IMR-90 (cell line): ENCODE measurements around the gene LCE6A. TPM values are rescaled to one million over a fixed set of nuclear protein-coding genes. Genes with fewer than 3 reads are reported as not detected.

Experiments used
- ATAC-seq: fragments of 200-7000 bp; cut with Tn5 transposase; 2 replicates; pipeline ENCODE4 v1.9.1; 2020; ENCODE audit warnings: low read depth, mild to moderate bottlenecking, moderate library complexity
- BruUV-seq: library from RNA; stranded (reverse); fragments of 400-500 nt; replicated peaks from 2 replicates; lab custom pipeline; 2021; lab: Mats Ljungman, UMichigan
- CTCF ChIA-PET: fragments of 300-600 bp; formaldehyde crosslinking; extraction: SDS; loops from one replicate; lab custom pipeline; 2021; ENCODE audit warnings: antibody characterized with exemption; lab: Yijun Ruan, JAX
- POLR2A ChIA-PET: fragments of 300-600 bp; sonication (Branson Sonifier 250); formaldehyde crosslinking; loops from one replicate; lab custom pipeline; 2022; ENCODE audit warnings: antibody characterized with exemption; ENCODE audit not compliant: unreplicated experiment; lab: Charles Lee
- DNase-seq: peaks from one replicate; pipeline ENCODE4 v3.0.0; 2013
- H2AFZ ChIP-seq: replicated peaks from 2 replicates; pipeline ENCODE3; 2013; ENCODE audit warnings: low read length, mild to moderate bottlenecking; ENCODE audit not compliant: poor library complexity
- H2AK5ac ChIP-seq: 2 replicates; pipeline ENCODE4 v1.6.1; 2013; ENCODE audit warnings: low read depth, low read length, inconsistent platforms
- H2AK9ac ChIP-seq: replicated peaks from 2 replicates; pipeline ENCODE3; 2013; ENCODE audit warnings: mild to moderate bottlenecking, low read depth, low read length, moderate library complexity; ENCODE audit not compliant: poor library complexity
- H2BK120ac ChIP-seq: 2 replicates; pipeline ENCODE4 v1.6.1; 2013; ENCODE audit warnings: low read depth, low read length, inconsistent platforms
- H2BK15ac ChIP-seq: 3 replicates; pipeline ENCODE4 v1.6.1; 2013; ENCODE audit warnings: low read depth, low read length, inconsistent platforms
- H2BK20ac ChIP-seq: 2 replicates; pipeline ENCODE4 v1.6.1; 2013; ENCODE audit warnings: low read depth, mild to moderate bottlenecking, inconsistent platforms, low read length, moderate library complexity
- H2BK5ac ChIP-seq: 2 replicates; pipeline ENCODE4 v1.6.1; 2013; ENCODE audit warnings: mild to moderate bottlenecking, low read depth, low read length, inconsistent platforms; ENCODE audit not compliant: poor library complexity, severe bottlenecking
- H3K14ac ChIP-seq: replicated peaks from 2 replicates; pipeline ENCODE4 v1.6.1; 2013; ENCODE audit warnings: low read depth, low read length, inconsistent platforms
- H3K18ac ChIP-seq: 2 replicates; pipeline ENCODE4 v1.6.1; 2013; ENCODE audit warnings: low read depth, low read length, control low read depth
- H3K23ac ChIP-seq: 2 replicates; pipeline ENCODE4 v1.6.1; 2013; ENCODE audit warnings: low read depth, low read length, inconsistent platforms
- H3K27ac ChIP-seq: 2 replicates; pipeline ENCODE4 v1.5.1; 2013; ENCODE audit warnings: mild to moderate bottlenecking, control low read depth, low read length; ENCODE audit not compliant: insufficient read depth
- H3K27me3 ChIP-seq: 2 replicates; pipeline ENCODE4 v1.6.1; 2013; ENCODE audit warnings: low read length; ENCODE audit not compliant: control insufficient read depth, insufficient read depth
- H3K36me3 ChIP-seq: 2 replicates; pipeline ENCODE4 v1.6.1; 2013; ENCODE audit warnings: low read length, mixed read lengths; ENCODE audit not compliant: control insufficient read depth, insufficient read depth
- H3K4ac ChIP-seq: 2 replicates; pipeline ENCODE4 v1.6.1; 2013; ENCODE audit warnings: low read depth, low read length, inconsistent platforms
- H3K4me1 ChIP-seq: 2 replicates; pipeline ENCODE4 v1.6.1; 2013; ENCODE audit warnings: low read length, mixed read lengths; ENCODE audit not compliant: control insufficient read depth, insufficient read depth
- H3K4me2 ChIP-seq: 2 replicates; pipeline ENCODE4 v1.6.1; 2013; ENCODE audit warnings: low read depth, mild to moderate bottlenecking, control low read depth, low read length, moderate library complexity
- H3K4me3 ChIP-seq: 2 replicates; pipeline ENCODE4 v1.5.1; 2013; ENCODE audit warnings: low read depth, mild to moderate bottlenecking, control low read depth, low read length, moderate library complexity; ENCODE audit not compliant: insufficient read depth
- H3K56ac ChIP-seq: 2 replicates; pipeline ENCODE4 v1.6.1; 2013; ENCODE audit warnings: low read length, inconsistent platforms; ENCODE audit not compliant: insufficient read depth; ENCODE audit errors: extremely low read depth
- H3K79me1 ChIP-seq, 2 experiments: 2 replicates each; pipeline ENCODE4 v1.6.1; 2013; ENCODE audit warnings: low read length in 2 of 2, inconsistent platforms in 1 of 2, low read depth in 1 of 2
- H3K9ac ChIP-seq: 2 replicates; pipeline ENCODE4 v1.6.1; 2013; ENCODE audit warnings: low read depth, low read length, control low read depth
- H3K9me1 ChIP-seq: 2 replicates; pipeline ENCODE4 v1.6.1; 2013; ENCODE audit warnings: low read length, inconsistent platforms; ENCODE audit not compliant: insufficient read depth
- H3K9me3 ChIP-seq: 2 replicates; pipeline ENCODE4 v1.6.1; 2013; ENCODE audit warnings: low read length; ENCODE audit not compliant: control insufficient read depth, insufficient read depth
- H4K20me1 ChIP-seq: 2 replicates; pipeline ENCODE4 v1.6.1; 2013; ENCODE audit warnings: low read length, inconsistent platforms; ENCODE audit not compliant: insufficient read depth
- H4K5ac ChIP-seq: 2 replicates; pipeline ENCODE4 v1.6.1; 2013; ENCODE audit warnings: mild to moderate bottlenecking, low read depth, low read length, control low read depth
- H4K8ac ChIP-seq, 2 experiments: 2 replicates each; pipeline ENCODE4 v1.6.1; 2013; ENCODE audit warnings: low read depth in 2 of 2, low read length in 2 of 2, control low read depth in 1 of 2, inconsistent platforms in 1 of 2
- H4K91ac ChIP-seq: 2 replicates; pipeline ENCODE4 v1.6.1; 2013; ENCODE audit warnings: low read depth, low read length, inconsistent platforms; ENCODE audit not compliant: insufficient read depth
- BHLHE40 ChIP-seq: fragments of 150-350 bp; IDR thresholded peaks from 2 replicates; pipeline ENCODE4 v1.6.1; 2016; ENCODE audit warnings: mild to moderate bottlenecking, low read depth, low read length
- CEBPB ChIP-seq: IDR thresholded peaks from 2 replicates; pipeline ENCODE4 v1.6.1; 2012; ENCODE audit warnings: low read depth, low read length, improper control_type of control experiment
- CHD1 ChIP-seq: IDR thresholded peaks from 2 replicates; pipeline ENCODE4 v1.6.1; 2012; ENCODE audit warnings: low read depth, low read length, improper control_type of control experiment
- FOS ChIP-seq: fragments of 150-350 bp; IDR thresholded peaks from 2 replicates; pipeline ENCODE4 v1.6.1; 2016; ENCODE audit warnings: low read depth, low read length
- MAFK ChIP-seq: IDR thresholded peaks from 2 replicates; pipeline ENCODE4 v1.6.1; 2012; ENCODE audit warnings: low read depth, low read length, improper control_type of control experiment
- MAZ ChIP-seq: IDR thresholded peaks from 2 replicates; pipeline ENCODE4 v1.6.1; 2012; ENCODE audit warnings: low read depth, mild to moderate bottlenecking, low read length, improper control_type of control experiment, moderate library complexity, borderline replicate concordance
- MXI1 ChIP-seq: IDR thresholded peaks from 2 replicates; pipeline ENCODE4 v1.6.1; 2012; ENCODE audit warnings: low read depth, mild to moderate bottlenecking, low read length, moderate library complexity, borderline replicate concordance
- NFE2L2 ChIP-seq: fragments of 150-350 bp; IDR thresholded peaks from 2 replicates; pipeline ENCODE4 v1.6.1; 2016; ENCODE audit warnings: low read depth, mild to moderate bottlenecking, low read length
- POLR2A ChIP-seq: IDR thresholded peaks from 2 replicates; pipeline ENCODE4 v1.6.1; 2012; ENCODE audit warnings: mild to moderate bottlenecking, low read depth, low read length
- RCOR1 ChIP-seq: IDR thresholded peaks from 2 replicates; pipeline ENCODE4 v1.6.1; 2012; ENCODE audit warnings: mild to moderate bottlenecking, low read length, improper control_type of control experiment; ENCODE audit not compliant: insufficient replicate concordance
- RFX5 ChIP-seq: IDR thresholded peaks from 2 replicates; pipeline ENCODE4 v1.8.0; 2012; ENCODE audit warnings: low read depth, mild to moderate bottlenecking, low read length, moderate library complexity
- USF2 ChIP-seq: fragments of 150-350 bp; IDR thresholded peaks from 2 replicates; pipeline ENCODE4 v1.6.1; 2017; ENCODE audit warnings: mild to moderate bottlenecking, antibody characterized with exemption, low read length, low read depth
- WGBS, 2 experiments: methylation state at CpG; one replicate each; pipeline versions ENCODE4 v1.1.5 to v1.1.7; 2013; ENCODE audit warnings: missing lambda C conversion rate in 2 of 2; ENCODE audit not compliant: insufficient read length in 1 of 2; ENCODE audit errors: extremely low coverage in 2 of 2; 5-methylcytosine and 5-hydroxymethylcytosine counted together
- dilution Hi-C: fragments of 300-500 bp; cut with HindIII; formaldehyde crosslinking; loops from one replicate; pipeline ENCODE4 v1.14.3; 2018; ENCODE audit warnings: low sequenced_read_pairs; ENCODE audit not compliant: unreplicated experiment
- in situ Hi-C: fragments of 300-500 bp; cut with MboI; formaldehyde crosslinking; loops from 3 replicates; pipeline ENCODE4 v1.14.3; 2019; ENCODE audit warnings: low sequenced_read_pairs, inconsistent platforms, mixed read lengths
- intact Hi-C: fragments of 100-400 bp; cut with micrococcal nuclease; formaldehyde crosslinking; loops from 2 replicates; pipeline ENCODE4 v1.10.0; 2022
- polyA plus RNA-seq, 3 experiments: library from polyadenylated mRNA; depleted of rRNA; stranded (reverse); fragments of >200 nt; gene quantifications; 2 replicates each; pipeline ENCODE4 v1.2.3, GENCODE V29; 2012; ENCODE audit warnings: low replicate concordance in 1 of 3
- total RNA-seq: library from RNA; depleted of rRNA; stranded (reverse); fragments of >200 nt; gene quantifications from 2 replicates; pipeline ENCODE4 v1.2.3, GENCODE V29; 2012
- TF ChIP-seq, protein P1 (sequence below): fragments of 150-350 bp; IDR thresholded peaks from 2 replicates; pipeline ENCODE4 v1.6.1; 2016; ENCODE audit warnings: low read depth, mild to moderate bottlenecking, low read length, moderate library complexity, borderline replicate concordance

Gene LCE6A
- total and polyA plus RNA-seq, 2 of the 4 experiments (the other 2 are of a cell fraction): not detected

- Histone ChIP-seq H3K4me2 (no peak overlapping the region), H4K91ac (no peak overlapping the region), H3K27me3 (no peaks in the 10 kb centered on the region), H3K4me3 (no peak overlapping the region), H3K9me1 (no peaks in the 10 kb centered on the region), H2AK9ac (no peak overlapping the region), H3K9ac (no peak overlapping the region), H4K5ac (no peak overlapping the region), H2AFZ (no peak overlapping the region), H3K27ac (no peak overlapping the region), H3K23ac (no peak overlapping the region), H3K4ac (no peak overlapping the region), H2BK20ac (no peak overlapping the region), H3K18ac (no peak overlapping the region), H2BK120ac (no peak overlapping the region), H3K14ac (no peak overlapping the region), H3K79me1 (no peaks in the 10 kb centered on the region), H3K9me3 (no peaks in the 10 kb centered on the region), H4K8ac (no peak overlapping the region), H4K20me1 (no peaks in the 10 kb centered on the region), H2BK5ac (no peak overlapping the region), H2BK15ac (no peak overlapping the region), H3K4me1 (no peaks in the 10 kb centered on the region), H3K36me3 (no peaks in the 10 kb centered on the region), H2AK5ac (no peak overlapping the region), H3K56ac (no peak overlapping the region)
- ATAC-seq (no peak), DNase-seq (no peak)
- WGBS, 2 experiments: no CpG with 5 or more reads among the region's 1 CpG
- ChIA-PET CTCF (no interaction called here), POLR2A (no interaction called here)
- in situ Hi-C loops (no loop called here), dilution Hi-C loops (no loop called here), intact Hi-C loops (no loop called here)
- TF ChIP-seq MAFK: no peak
- no peak for TF ChIP-seq POLR2A
- TF ChIP-seq RFX5: no peak
- no peak for TF ChIP-seq MAZ
- no peak for TF ChIP-seq FOS
- TF ChIP-seq BHLHE40: no peak
- no peak for TF ChIP-seq RCOR1
- TF ChIP-seq NFE2L2: no peak
- no peak for TF ChIP-seq USF2
- no peak for TF ChIP-seq MXI1
- TF ChIP-seq CEBPB: no peak
- TF ChIP-seq, protein P1, sequence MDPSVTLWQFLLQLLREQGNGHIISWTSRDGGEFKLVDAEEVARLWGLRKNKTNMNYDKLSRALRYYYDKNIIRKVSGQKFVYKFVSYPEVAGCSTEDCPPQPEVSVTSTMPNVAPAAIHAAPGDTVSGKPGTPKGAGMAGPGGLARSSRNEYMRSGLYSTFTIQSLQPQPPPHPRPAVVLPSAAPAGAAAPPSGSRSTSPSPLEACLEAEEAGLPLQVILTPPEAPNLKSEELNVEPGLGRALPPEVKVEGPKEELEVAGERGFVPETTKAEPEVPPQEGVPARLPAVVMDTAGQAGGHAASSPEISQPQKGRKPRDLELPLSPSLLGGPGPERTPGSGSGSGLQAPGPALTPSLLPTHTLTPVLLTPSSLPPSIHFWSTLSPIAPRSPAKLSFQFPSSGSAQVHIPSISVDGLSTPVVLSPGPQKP: no peak
- TF ChIP-seq CHD1: no peak
- no TSS peak for BruUV-seq
Measured at GRCh38 chr1:152884506-152884905, 41.9 kb downstream of the LCE6A start.
